OCI-LY7 (cell line): ENCODE measurements around the gene DIAPH1. TPM values are rescaled to one million over a fixed set of nuclear protein-coding genes. Genes with fewer than 3 reads are reported as not detected.

Experiments
- BruUV-seq: library from RNA; stranded (reverse); fragments of 400-500 nt; replicated peaks from 2 replicates; lab custom pipeline; 2021; lab: Mats Ljungman, UMichigan
- CTCF ChIA-PET: fragments of 300-600 bp; sonication (Branson Sonifier 250); formaldehyde crosslinking; loops from one replicate; lab custom pipeline; 2022; ENCODE audit warnings: antibody characterized with exemption; ENCODE audit not compliant: unreplicated experiment; lab: Charles Lee
- POLR2A ChIA-PET: fragments of 300-600 bp; sonication (Branson Sonifier 250); formaldehyde crosslinking; loops from one replicate; lab custom pipeline; 2022; ENCODE audit warnings: antibody characterized with exemption; lab: Charles Lee
- DNase-seq: peaks from one replicate; pipeline ENCODE4 v3.0.0-alpha.2; 2015; ENCODE audit warnings: low spot score
- H2AFZ ChIP-seq: fragments of 200-600 bp; sonication (generic), shearing (Covaris generic); 2 replicates; pipeline ENCODE4 v1.6.1; 2014; ENCODE audit warnings: mild to moderate bottlenecking, antibody characterized with exemption, low read length, moderate library complexity
- H3K27ac ChIP-seq: fragments of 200-600 bp; sonication (generic); 2 replicates; pipeline ENCODE4 v1.5.1; 2014; ENCODE audit warnings: mixed run types, low read depth, mild to moderate bottlenecking, moderate library complexity, low read length, inconsistent platforms; ENCODE audit not compliant: poor library complexity, severe bottlenecking
- H3K36me3 ChIP-seq: fragments of 200-600 bp; sonication (generic); 2 replicates; pipeline ENCODE4 v1.6.1; 2014; ENCODE audit warnings: mild to moderate bottlenecking, antibody characterized with exemption, low read length, moderate library complexity, mixed read lengths; ENCODE audit not compliant: insufficient read depth
- H3K4me1 ChIP-seq: fragments of 200-600 bp; sonication (generic); 2 replicates; pipeline ENCODE4 v1.5.1; 2014; ENCODE audit warnings: mild to moderate bottlenecking, low read length; ENCODE audit not compliant: insufficient read depth, poor library complexity, severe bottlenecking
- H3K4me2 ChIP-seq: fragments of 200-600 bp; sonication (generic); 2 replicates; pipeline ENCODE4 v1.6.1; 2014; ENCODE audit warnings: mild to moderate bottlenecking, low read length
- H3K4me3 ChIP-seq: fragments of 200-600 bp; sonication (generic); 2 replicates; pipeline ENCODE4 v1.5.1; 2014; ENCODE audit warnings: mild to moderate bottlenecking, low read depth, low read length; ENCODE audit not compliant: poor library complexity, severe bottlenecking
- H3K79me2 ChIP-seq: fragments of 200-600 bp; sonication (generic); 2 replicates; pipeline ENCODE4 v1.6.1; 2016; ENCODE audit warnings: low read depth, mild to moderate bottlenecking, low read length, moderate library complexity, mixed read lengths; ENCODE audit not compliant: insufficient read depth
- H3K9me2 ChIP-seq: fragments of 200-600 bp; sonication (generic); 2 replicates; pipeline ENCODE4 v1.6.1; 2016; ENCODE audit warnings: mild to moderate bottlenecking, low read length, mixed read lengths; ENCODE audit not compliant: insufficient read depth
- H3K9me3 ChIP-seq: fragments of 200-600 bp; sonication (generic); 2 replicates; pipeline ENCODE4 v1.6.1; 2014; ENCODE audit warnings: mild to moderate bottlenecking, mixed run types, low read length, mixed read lengths
- H4K20me1 ChIP-seq: fragments of 200-600 bp; sonication (generic); 2 replicates; pipeline ENCODE4 v1.6.1; 2014; ENCODE audit warnings: mild to moderate bottlenecking, antibody characterized with exemption, low read length, moderate library complexity, mixed read lengths; ENCODE audit not compliant: insufficient read depth
- CTCF ChIP-seq: fragments of 200-600 bp; sonication (generic); conservative IDR thresholded peaks from 2 replicates; pipeline ENCODE4 v1.5.1; 2014; ENCODE audit warnings: mild to moderate bottlenecking, antibody characterized with exemption, low read length, moderate library complexity, mixed read lengths
- EZH2phosphoT487 ChIP-seq: fragments of 200-600 bp; sonication (generic); IDR thresholded peaks from 2 replicates; pipeline ENCODE4 v1.6.1; 2018; ENCODE audit warnings: low read depth, borderline replicate concordance, mild to moderate bottlenecking, mixed run types, antibody characterized with exemption, low read length, moderate library complexity, mixed read lengths
- intact Hi-C: fragments of 100-400 bp; cut with micrococcal nuclease; formaldehyde crosslinking; loops from one replicate; pipeline ENCODE4 v1.10.0; 2022; ENCODE audit not compliant: unreplicated experiment
- total RNA-seq, 2 experiments: library from RNA; depleted of rRNA in 1 of 2; stranded (reverse); fragments of >200 nt in 1 of 2; shearing (Covaris generic) in 1 of 2; gene quantifications; 2 replicates each; pipeline ENCODE4 v1.2.3, GENCODE V29; 2014 to 2022

Gene DIAPH1
- total RNA-seq, 2 experiments from 2014 or later, result 78.8 to 174 TPM

- H3K9me2 ChIP-seq, result no peaks in the 10 kb centered on the region
- peaks cover 81% of the 10 kb centered on the region for H3K36me3 ChIP-seq
- H3K4me1 ChIP-seq, result peaks cover 86% of the 10 kb centered on the region
- peaks cover 31% of the 10 kb centered on the region; the same call in 1 of the 2 replicates for H3K79me2 ChIP-seq
- H3K4me3 ChIP-seq, result peak overlapping the region; percentile 42
- peak overlapping the region; percentile 70 for H3K4me2 ChIP-seq
- intact Hi-C loops, result loop anchor here (1.0 to 5.0 kb wide), 4 partner anchors 11 to 112 kb away; partner anchors contain the start of genes HDAC3, PCDHGB7 and RELL2
- H3K27ac ChIP-seq, result peak overlapping the region; percentile 98
- H4K20me1 ChIP-seq, result no peaks in the 10 kb centered on the region
- BruUV-seq, result no TSS peak
- ChIA-PET CTCF (interaction anchor here (11.2 kb wide), 1 partner anchor 15 kb away, joined by 138 read pairs; no protein-coding TSS in a partner anchor), POLR2A (interaction anchor here (0.5 to 13.7 kb wide), 6 partner anchors 11 to 129 kb away, joined by 3 to 328 read pairs (median 4); partner anchors contain the start of gene PCDHGC3)
- H3K9me3 ChIP-seq, result no peaks in the 10 kb centered on the region
- H2AFZ ChIP-seq, result peak overlapping the region; percentile 34; the same call in 1 of the 2 replicates
- TF ChIP-seq EZH2phosphoT487 (no peak), CTCF (no peak)
- DNase-seq, result no peak
Observed at GRCh38 chr5:141525653-141526052, 93.1 kb downstream of the DIAPH1 start.

DNA sequence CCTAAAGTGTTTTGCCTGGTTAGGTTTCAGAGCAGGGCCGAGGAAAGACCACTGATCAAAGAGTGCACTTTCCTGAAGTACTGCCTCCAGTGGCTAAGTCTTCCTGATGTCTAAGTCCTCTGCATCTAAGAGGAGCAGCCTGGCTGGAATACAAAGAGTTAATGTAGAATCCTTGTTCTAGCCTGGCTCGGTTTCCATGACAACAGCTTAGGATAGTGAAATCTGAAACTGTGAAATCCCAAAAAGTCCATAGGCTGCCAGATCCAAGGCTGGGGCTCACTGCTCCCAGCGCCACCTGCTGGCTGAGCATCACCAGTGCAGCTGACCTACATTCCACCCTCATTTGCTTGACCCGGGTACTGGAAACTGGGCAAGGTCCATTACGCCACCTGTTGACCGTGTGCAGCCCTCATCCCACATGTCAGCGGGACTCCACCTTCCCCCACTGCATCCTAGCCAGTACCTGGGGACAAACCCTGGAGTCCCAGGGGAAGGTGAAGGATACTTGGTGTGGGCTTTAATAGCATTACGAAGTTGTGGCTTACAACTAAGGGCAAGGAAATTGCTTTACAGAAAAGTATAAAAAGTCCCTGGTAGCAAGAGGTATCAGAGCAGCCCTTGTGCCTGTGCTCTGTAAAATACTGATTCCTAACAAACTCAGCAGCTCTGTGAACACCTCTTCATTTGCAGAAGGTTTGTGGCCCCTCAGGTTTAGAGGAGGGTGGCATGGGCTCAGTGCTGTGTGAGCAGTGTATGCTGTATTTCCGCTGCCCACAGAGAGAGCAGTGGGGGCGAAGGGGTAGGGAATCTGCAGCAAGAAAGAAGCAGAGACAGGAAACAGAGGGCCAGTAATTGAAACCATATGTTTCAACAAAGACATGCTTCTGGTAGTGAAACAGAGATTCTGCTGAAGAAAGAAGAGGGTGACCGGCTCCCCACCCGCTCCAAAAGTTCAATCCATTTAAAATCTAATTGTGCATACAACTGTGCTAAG lies 93.9 kb downstream of the DIAPH1 start:
- Histone ChIP-seq H3K9me2 (no peaks in the 10 kb centered on the region), H3K4me3 (peak overlapping the region; percentile 42), H3K27ac (peak overlapping the region; percentile 98), H4K20me1 (no peaks in the 10 kb centered on the region), H3K9me3 (no peaks in the 10 kb centered on the region), H3K36me3 (peaks cover 88% of the 10 kb centered on the region), H3K79me2 (peaks cover 31% of the 10 kb centered on the region; the same call in 1 of the 2 replicates), H3K4me1 (peaks cover 84% of the 10 kb centered on the region), H3K4me2 (peak overlapping the region; percentile 70), H2AFZ (peak overlapping the region; percentile 34; the same call in 1 of the 2 replicates)
- TF ChIP-seq CTCF (peak; percentile 100), EZH2phosphoT487 (no peak)
- intact Hi-C loops, result loop anchor here (1.0 to 5.0 kb wide), 5 partner anchors 11 to 112 kb away; partner anchors contain the start of genes HDAC3, PCDHGB7, PCDHGC3 and RELL2
- no TSS peak for BruUV-seq
- ChIA-PET POLR2A (interaction anchor here (0.5 to 13.7 kb wide), 7 partner anchors 12 to 128 kb away, joined by 3 to 328 read pairs (median 3); partner anchors contain the start of genes PCDHGA10 and PCDHGC3), CTCF (interaction anchor here (1.0 to 11.2 kb wide), 3 partner anchors 14 to 104 kb away, joined by 3 to 138 read pairs (median 6); partner anchors contain the start of gene PCDHGA11)
- peak; percentile 77 for DNase-seq
